ENCODE measurements around the gene RCOR1. TPM values are rescaled to one million over a fixed set of nuclear protein-coding genes. Genes with fewer than 3 reads are reported as not detected.

The RCOR1 gene
- total and polyA plus RNA-seq, 2 of the 4 experiments (the other 2 are of a cell fraction), result 9.0 to 11.2 TPM

GRCh38 chr14:102727336-102728095 lies 135.1 kb downstream of the RCOR1 start:
- H2BK5ac ChIP-seq (ENCODE audit: low read depth, low read length, poor library complexity, severe bottlenecking), result no peak overlapping the region

More at GRCh38 chr14:102727336-102728095, 135.1 kb downstream of the RCOR1 start:
- Histone ChIP-seq H3K4me1 (ENCODE audit: control insufficient read depth, insufficient read depth, low read length) (no peaks in the 10 kb centered on the region), H3K27me3 (ENCODE audit: control insufficient read depth, insufficient read depth, low read length) (no peaks in the 10 kb centered on the region), H3K9me3 (ENCODE audit: control insufficient read depth, insufficient read depth, low read length) (no peaks in the 10 kb centered on the region), H2BK120ac (ENCODE audit: low read depth, low read length) (no peak overlapping the region), H4K91ac (ENCODE audit: insufficient read depth, low read depth, low read length) (no peak overlapping the region), H4K8ac (ENCODE audit: low read depth in 2 of 2, low read length in 2 of 2) (no peak overlapping the region), H3K23ac (ENCODE audit: low read depth, low read length) (no peak overlapping the region), H3K79me1 (ENCODE audit: low read depth in 1 of 2, low read length in 2 of 2) (peaks cover 0 to 4% of the 10 kb centered on the region in 2 experiments; a peak in 1 of 4 replicates), H3K14ac (replicated peaks; ENCODE audit: low read depth, low read length) (no peak overlapping the region), H4K20me1 (ENCODE audit: insufficient read depth, low read length) (no peaks in the 10 kb centered on the region; the same call in 1 of the 2 replicates), H3K4me3 (ENCODE audit: insufficient read depth, low read depth, low read length) (no peak overlapping the region), H3K36me3 (ENCODE audit: control insufficient read depth, insufficient read depth, low read length) (peaks cover 32% of the 10 kb centered on the region), H3K18ac (ENCODE audit: low read depth, low read length) (no peak overlapping the region), H2BK20ac (ENCODE audit: low read depth, low read length) (no peak overlapping the region), H3K27ac (ENCODE audit: insufficient read depth, low read length) (no peak overlapping the region), H2BK15ac (ENCODE audit: low read depth, low read length) (no peak overlapping the region), H3K9ac (ENCODE audit: low read depth, low read length) (no peak overlapping the region), H3K4ac (ENCODE audit: low read depth, low read length) (no peak overlapping the region), H3K56ac (ENCODE audit: extremely low read depth, insufficient read depth, low read length) (no peak overlapping the region), H3K4me2 (ENCODE audit: low read depth, low read length) (no peak overlapping the region), H2AK9ac (replicated peaks; ENCODE audit: low read depth, low read length, poor library complexity) (no peak overlapping the region), H2AFZ (replicated peaks; ENCODE audit: low read length, poor library complexity) (no peak overlapping the region), H2AK5ac (ENCODE audit: low read depth, low read length) (no peak overlapping the region), H4K5ac (ENCODE audit: low read depth, low read length) (no peak overlapping the region), H3K9me1 (ENCODE audit: insufficient read depth, low read length) (no peaks in the 10 kb centered on the region)
- ChIA-PET CTCF (no interaction called here), POLR2A (ENCODE audit: unreplicated experiment) (no interaction called here)
- intact Hi-C loops (cut with micrococcal nuclease) (no loop called here), in situ Hi-C loops (cut with MboI; ENCODE audit: low sequenced_read_pairs) (no loop called here), dilution Hi-C loops (cut with HindIII; ENCODE audit: low sequenced_read_pairs, unreplicated experiment) (no loop called here)
- BruUV-seq (replicated peaks), result no TSS peak
- no CpG with 5 or more reads among the region's 9 CpGs for WGBS, 2 experiments (ENCODE audit: extremely low coverage in 2 of 2, insufficient read length in 1 of 2)
- DNase-seq (no peak), ATAC-seq (ENCODE audit: low read depth) (no peak)
- TF ChIP-seq USF2 (IDR thresholded peaks at IDR 0.05; ENCODE audit: low read depth, low read length) (no peak), MXI1 (IDR thresholded peaks at IDR 0.05; ENCODE audit: borderline replicate concordance, low read depth, low read length) (no peak), FOS (IDR thresholded peaks at IDR 0.05; ENCODE audit: low read depth, low read length) (no peak), RAD21 (IDR thresholded peaks at IDR 0.05; ENCODE audit: low read length) (no peak), CEBPB (IDR thresholded peaks at IDR 0.05; ENCODE audit: low read depth, low read length) (no peak), SMC3 (IDR thresholded peaks at IDR 0.05; ENCODE audit: low read depth, low read length) (no peak), MAZ (IDR thresholded peaks at IDR 0.05; ENCODE audit: borderline replicate concordance, low read depth, low read length) (no peak), CHD1 (IDR thresholded peaks at IDR 0.05; ENCODE audit: low read depth, low read length) (no peak), MAFK (IDR thresholded peaks at IDR 0.05; ENCODE audit: low read depth, low read length) (no peak), RCOR1 (IDR thresholded peaks at IDR 0.05; ENCODE audit: insufficient replicate concordance, low read length) (no peak), POLR2A (IDR thresholded peaks at IDR 0.05; ENCODE audit: low read depth, low read length) (no peak), BHLHE40 (IDR thresholded peaks at IDR 0.05; ENCODE audit: low read depth, low read length) (no peak), ELK1 (IDR thresholded peaks at IDR 0.05; ENCODE audit: borderline replicate concordance, low read depth, low read length) (no peak), RFX5 (IDR thresholded peaks at IDR 0.05; ENCODE audit: low read depth, low read length) (no peak), CTCF (conservative IDR thresholded peaks at IDR 0.05; ENCODE audit: low read depth, low read length) (no peak), NFE2L2 (IDR thresholded peaks at IDR 0.05; ENCODE audit: low read depth, low read length) (no peak)
